ENCODE results near the gene NT5DC1. TPM values are rescaled to one million over a fixed set of nuclear protein-coding genes. Genes with fewer than 3 reads are reported as not detected.

The NT5DC1 gene
- polyA plus RNA-seq, 2 of the 4 experiments (the other 2 are of a cell fraction): 26.9 to 31.5 TPM

DNA sequence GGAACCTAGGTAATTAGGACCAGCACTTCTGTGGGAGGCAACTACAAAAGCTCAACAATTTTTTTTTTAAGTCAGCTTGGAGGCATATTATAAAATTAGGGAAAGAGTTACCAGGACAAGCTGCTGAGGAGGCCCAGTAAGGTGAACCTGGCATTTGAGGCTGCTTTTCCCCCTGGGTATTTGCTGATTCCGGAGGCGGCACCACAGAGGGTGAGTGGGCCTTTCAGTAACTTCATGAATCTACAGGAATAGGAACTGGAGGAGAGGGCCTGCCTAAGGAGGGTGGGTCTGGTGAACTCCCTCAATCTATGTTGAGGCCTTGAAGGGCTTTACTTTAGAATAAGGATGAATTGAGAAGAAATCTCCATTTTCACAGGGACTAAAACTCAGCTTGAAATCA is 138.6 kb downstream of the NT5DC1 start:
- TF ChIP-seq KDM1A (IDR thresholded peaks at IDR 0.05; ENCODE audit: low read depth): no peak
- TF ChIP-seq, protein P1, sequence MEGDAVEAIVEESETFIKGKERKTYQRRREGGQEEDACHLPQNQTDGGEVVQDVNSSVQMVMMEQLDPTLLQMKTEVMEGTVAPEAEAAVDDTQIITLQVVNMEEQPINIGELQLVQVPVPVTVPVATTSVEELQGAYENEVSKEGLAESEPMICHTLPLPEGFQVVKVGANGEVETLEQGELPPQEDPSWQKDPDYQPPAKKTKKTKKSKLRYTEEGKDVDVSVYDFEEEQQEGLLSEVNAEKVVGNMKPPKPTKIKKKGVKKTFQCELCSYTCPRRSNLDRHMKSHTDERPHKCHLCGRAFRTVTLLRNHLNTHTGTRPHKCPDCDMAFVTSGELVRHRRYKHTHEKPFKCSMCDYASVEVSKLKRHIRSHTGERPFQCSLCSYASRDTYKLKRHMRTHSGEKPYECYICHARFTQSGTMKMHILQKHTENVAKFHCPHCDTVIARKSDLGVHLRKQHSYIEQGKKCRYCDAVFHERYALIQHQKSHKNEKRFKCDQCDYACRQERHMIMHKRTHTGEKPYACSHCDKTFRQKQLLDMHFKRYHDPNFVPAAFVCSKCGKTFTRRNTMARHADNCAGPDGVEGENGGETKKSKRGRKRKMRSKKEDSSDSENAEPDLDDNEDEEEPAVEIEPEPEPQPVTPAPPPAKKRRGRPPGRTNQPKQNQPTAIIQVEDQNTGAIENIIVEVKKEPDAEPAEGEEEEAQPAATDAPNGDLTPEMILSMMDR (IDR thresholded peaks at IDR 0.05): no peak
- no peak for TF ChIP-seq CBX2 (IDR thresholded peaks at IDR 0.05; ENCODE audit: borderline replicate concordance, low read depth)
- TF ChIP-seq CHD2 (IDR thresholded peaks at IDR 0.05; ENCODE audit: low read length, partially characterized antibody): no peak
- TF ChIP-seq, protein P2, sequence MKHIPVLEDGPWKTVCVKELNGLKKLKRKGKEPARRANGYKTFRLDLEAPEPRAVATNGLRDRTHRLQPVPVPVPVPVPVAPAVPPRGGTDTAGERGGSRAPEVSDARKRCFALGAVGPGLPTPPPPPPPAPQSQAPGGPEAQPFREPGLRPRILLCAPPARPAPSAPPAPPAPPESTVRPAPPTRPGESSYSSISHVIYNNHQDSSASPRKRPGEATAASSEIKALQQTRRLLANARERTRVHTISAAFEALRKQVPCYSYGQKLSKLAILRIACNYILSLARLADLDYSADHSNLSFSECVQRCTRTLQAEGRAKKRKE (CRISPR knock-in tag; IDR thresholded peaks at IDR 0.05; ENCODE audit: low read depth): no peak
- TF ChIP-seq EHF (CRISPR knock-in tag; IDR thresholded peaks at IDR 0.05): no peak
- TF ChIP-seq CHD4 (IDR thresholded peaks at IDR 0.05; ENCODE audit: borderline replicate concordance): no peak
- TF ChIP-seq TP53 (CRISPR knock-in tag; IDR thresholded peaks at IDR 0.05): no peak
- TF ChIP-seq RNF2 (IDR thresholded peaks at IDR 0.05; ENCODE audit: borderline replicate concordance, low read depth): no peak
- no peak for TF ChIP-seq POLR2A (IDR thresholded peaks at IDR 0.05; ENCODE audit: low read length)
- TF ChIP-seq ZNF302 (CRISPR knock-in tag; IDR thresholded peaks at IDR 0.05): no peak
- TF ChIP-seq BHLHE40 (IDR thresholded peaks at IDR 0.05; ENCODE audit: low read depth, low read length): no peak
- TF ChIP-seq FOSB (CRISPR knock-in tag; IDR thresholded peaks at IDR 0.05): no peak
- TF ChIP-seq PHF8 (IDR thresholded peaks at IDR 0.05; ENCODE audit: borderline replicate concordance, low read depth): no peak
- TF ChIP-seq BCL3 (IDR thresholded peaks at IDR 0.05): no peak
- no peak for TF ChIP-seq SREBF2 (IDR thresholded peaks at IDR 0.05)
- no peak for TF ChIP-seq RAD21 (conservative IDR thresholded peaks at IDR 0.05 in 1 of 2, IDR thresholded peaks at IDR 0.05 in 1 of 2)
- Histone ChIP-seq H3K4me2 (no peak overlapping the region), H3K4me1 (no peaks in the 10 kb centered on the region), H3K27ac (no peak overlapping the region), H3K4me3 (no peak overlapping the region), H3K9me3 (no peaks in the 10 kb centered on the region)
- no peak for DNase-seq (ENCODE audit: low read depth in 1 of 2, low spot score in 1 of 2)
- POLR2A ChIA-PET: no interaction called here
- CTCF ChIA-PET: no interaction called here
- 91% methylated on average over 2 of the region's 2 CpGs for WGBS (ENCODE audit: missing lambda C conversion rate)
- FAIRE-seq: no peak
- no peak for ATAC-seq

- ChIA-PET CTCF (no interaction called here), POLR2A (no interaction called here)
- ATAC-seq: no peak
- no peak for FAIRE-seq
- Histone ChIP-seq H3K4me3 (no peak overlapping the region), H3K4me1 (no peaks in the 10 kb centered on the region), H3K4me2 (no peak overlapping the region), H3K27ac (no peak overlapping the region), H3K9me3 (no peaks in the 10 kb centered on the region)
- no peak for DNase-seq (ENCODE audit: low read depth in 1 of 2, low spot score in 1 of 2)
- WGBS (ENCODE audit: missing lambda C conversion rate): 96% methylated on average over 1 of the region's 1 CpG
- TF ChIP-seq HMGXB4 (CRISPR knock-in tag; IDR thresholded peaks at IDR 0.05; ENCODE audit: borderline replicate concordance) (no peak), HOXA7 (CRISPR knock-in tag; IDR thresholded peaks at IDR 0.05) (no peak), NFE2L2 (conservative IDR thresholded peaks at IDR 0.05; ENCODE audit: low read length) (no peak), NPAS2 (CRISPR knock-in tag; IDR thresholded peaks at IDR 0.05; ENCODE audit: borderline replicate concordance) (no peak), SREBF2 (IDR thresholded peaks at IDR 0.05) (no peak), JUNB (IDR thresholded peaks at IDR 0.05) (no peak), RNF2 (IDR thresholded peaks at IDR 0.05; ENCODE audit: borderline replicate concordance, low read depth) (no peak), TFCP2L1 (CRISPR knock-in tag; IDR thresholded peaks at IDR 0.05) (no peak), CBX2 (IDR thresholded peaks at IDR 0.05; ENCODE audit: borderline replicate concordance, low read depth) (no peak), MYC (IDR thresholded peaks at IDR 0.05; ENCODE audit: borderline replicate concordance, low read length) (no peak), FOSL2 (IDR thresholded peaks at IDR 0.05) (no peak), FOSL2 (CRISPR knock-in tag; IDR thresholded peaks at IDR 0.05) (no peak), CHD4 (IDR thresholded peaks at IDR 0.05; ENCODE audit: borderline replicate concordance) (no peak), ZC3H11A (IDR thresholded peaks at IDR 0.05) (no peak), POLR2A (IDR thresholded peaks at IDR 0.05; ENCODE audit: low read length) (no peak), JUN (IDR thresholded peaks at IDR 0.05) (no peak), KDM1A (IDR thresholded peaks at IDR 0.05; ENCODE audit: low read depth) (no peak)
- TF ChIP-seq, protein P2 (CRISPR knock-in tag; IDR thresholded peaks at IDR 0.05; ENCODE audit: low read depth): no peak
- TF ChIP-seq, protein P1 (IDR thresholded peaks at IDR 0.05): no peak
Observed at GRCh38 chr6:116239856-116240255, 139.2 kb downstream of the NT5DC1 start.

Data from A549 (cell line).